Measurements from ENCODE around the gene SULT1C2.

GRCh38 chr2:108279468-108279867 lies 9.2 kb upstream of the SULT1C2 start:
- TF ChIP-seq, protein P1, sequence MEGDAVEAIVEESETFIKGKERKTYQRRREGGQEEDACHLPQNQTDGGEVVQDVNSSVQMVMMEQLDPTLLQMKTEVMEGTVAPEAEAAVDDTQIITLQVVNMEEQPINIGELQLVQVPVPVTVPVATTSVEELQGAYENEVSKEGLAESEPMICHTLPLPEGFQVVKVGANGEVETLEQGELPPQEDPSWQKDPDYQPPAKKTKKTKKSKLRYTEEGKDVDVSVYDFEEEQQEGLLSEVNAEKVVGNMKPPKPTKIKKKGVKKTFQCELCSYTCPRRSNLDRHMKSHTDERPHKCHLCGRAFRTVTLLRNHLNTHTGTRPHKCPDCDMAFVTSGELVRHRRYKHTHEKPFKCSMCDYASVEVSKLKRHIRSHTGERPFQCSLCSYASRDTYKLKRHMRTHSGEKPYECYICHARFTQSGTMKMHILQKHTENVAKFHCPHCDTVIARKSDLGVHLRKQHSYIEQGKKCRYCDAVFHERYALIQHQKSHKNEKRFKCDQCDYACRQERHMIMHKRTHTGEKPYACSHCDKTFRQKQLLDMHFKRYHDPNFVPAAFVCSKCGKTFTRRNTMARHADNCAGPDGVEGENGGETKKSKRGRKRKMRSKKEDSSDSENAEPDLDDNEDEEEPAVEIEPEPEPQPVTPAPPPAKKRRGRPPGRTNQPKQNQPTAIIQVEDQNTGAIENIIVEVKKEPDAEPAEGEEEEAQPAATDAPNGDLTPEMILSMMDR (IDR thresholded peaks at IDR 0.05; ENCODE audit: poor library complexity): no peak
- TF ChIP-seq EZH2 (IDR thresholded peaks at IDR 0.05; ENCODE audit: borderline replicate concordance): no peak

All from hepatocyte (in vitro differentiated cells).